Vagina (tissue), 2 donors: ENCODE data around the gene TIMP3.

ENCODE experiments used
- POLR2A ChIP-seq, 2 donors: fragments of 450-650 bp; IDR thresholded peaks; one replicate each; pipeline ENCODE4 v1.6.1; 2017; ENCODE audit warnings: antibody characterized with exemption in 2 of 2, mild to moderate bottlenecking in 2 of 2, moderate library complexity in 2 of 2
- TF ChIP-seq, protein P1 (sequence below), 3 experiments: fragments of 450-650 bp in 2 of 3; fragments of 200-600 bp in 1 of 3; sonication (generic) in 1 of 3; IDR thresholded peaks; one replicate each; pipeline ENCODE4 v1.5.1; 2017 to 2019; ENCODE audit warnings: antibody characterized with exemption in 3 of 3, mild to moderate bottlenecking in 2 of 3, moderate library complexity in 2 of 3

- TF ChIP-seq POLR2A (IDR thresholded peaks at IDR 0.05): no peak
- TF ChIP-seq, protein P1, sequence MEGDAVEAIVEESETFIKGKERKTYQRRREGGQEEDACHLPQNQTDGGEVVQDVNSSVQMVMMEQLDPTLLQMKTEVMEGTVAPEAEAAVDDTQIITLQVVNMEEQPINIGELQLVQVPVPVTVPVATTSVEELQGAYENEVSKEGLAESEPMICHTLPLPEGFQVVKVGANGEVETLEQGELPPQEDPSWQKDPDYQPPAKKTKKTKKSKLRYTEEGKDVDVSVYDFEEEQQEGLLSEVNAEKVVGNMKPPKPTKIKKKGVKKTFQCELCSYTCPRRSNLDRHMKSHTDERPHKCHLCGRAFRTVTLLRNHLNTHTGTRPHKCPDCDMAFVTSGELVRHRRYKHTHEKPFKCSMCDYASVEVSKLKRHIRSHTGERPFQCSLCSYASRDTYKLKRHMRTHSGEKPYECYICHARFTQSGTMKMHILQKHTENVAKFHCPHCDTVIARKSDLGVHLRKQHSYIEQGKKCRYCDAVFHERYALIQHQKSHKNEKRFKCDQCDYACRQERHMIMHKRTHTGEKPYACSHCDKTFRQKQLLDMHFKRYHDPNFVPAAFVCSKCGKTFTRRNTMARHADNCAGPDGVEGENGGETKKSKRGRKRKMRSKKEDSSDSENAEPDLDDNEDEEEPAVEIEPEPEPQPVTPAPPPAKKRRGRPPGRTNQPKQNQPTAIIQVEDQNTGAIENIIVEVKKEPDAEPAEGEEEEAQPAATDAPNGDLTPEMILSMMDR (IDR thresholded peaks at IDR 0.05): no peak
These were observed 35.6 kb downstream of the TIMP3 start for GRCh38 chr22:32837142-32837541.
